Panc1 (cell line): ENCODE measurements around the gene SNPH. TPM values are rescaled to one million over a fixed set of nuclear protein-coding genes. Genes with fewer than 3 reads are reported as not detected.

Experiments
- ATAC-seq: fragments of 200-7000 bp; cut with Tn5 transposase; 2 replicates; pipeline ENCODE4 v1.9.1; 2020; ENCODE audit warnings: mild to moderate bottlenecking, moderate library complexity
- BruUV-seq: library from RNA; stranded (reverse); fragments of 400-500 nt; replicated peaks from 2 replicates; lab custom pipeline; 2021; lab: Mats Ljungman, UMichigan
- CTCF ChIA-PET: fragments of 300-600 bp; sonication (Branson Sonifier 250); formaldehyde crosslinking; loops from one replicate; lab custom pipeline; 2022; ENCODE audit warnings: antibody characterized with exemption; lab: Charles Lee
- POLR2A ChIA-PET: fragments of 300-600 bp; sonication (Branson Sonifier 250); formaldehyde crosslinking; loops from one replicate; lab custom pipeline; 2022; ENCODE audit warnings: antibody characterized with exemption; lab: Charles Lee
- DNase-seq: peaks from one replicate; pipeline ENCODE4 v3.0.0-alpha.2; 2010; ENCODE audit warnings: low read depth, low spot score
- H3K27ac ChIP-seq: 2 replicates; pipeline ENCODE4 v1.5.1; 2011; ENCODE audit warnings: mild to moderate bottlenecking, low read length, inconsistent platforms
- H3K27me3 ChIP-seq: fragments of 200-500 bp; sonication (Bioruptor generic); 2 replicates; pipeline ENCODE4 v1.6.0; 2014; ENCODE audit warnings: low read length, inconsistent platforms; ENCODE audit not compliant: control insufficient read depth, insufficient read depth
- H3K36me3 ChIP-seq: fragments of 200-500 bp; sonication (Bioruptor generic); 2 replicates; pipeline ENCODE4 v1.5.1; 2014; ENCODE audit warnings: inconsistent platforms, mild to moderate bottlenecking, low read length, moderate library complexity; ENCODE audit not compliant: control insufficient read depth, insufficient read depth
- H3K4me1 ChIP-seq: 2 replicates; pipeline ENCODE4 v1.5.1; 2011; ENCODE audit warnings: inconsistent platforms, mild to moderate bottlenecking, low read length, moderate library complexity; ENCODE audit not compliant: control insufficient read depth, insufficient read depth
- H3K4me3 ChIP-seq, 2 experiments: 2 replicates each; pipeline ENCODE4 v1.5.1; 2011 to 2012; ENCODE audit warnings: low read depth in 2 of 2, low read length in 2 of 2, mild to moderate bottlenecking in 2 of 2, inconsistent platforms in 1 of 2, moderate library complexity in 1 of 2
- H3K9me3 ChIP-seq: fragments of 200-500 bp; sonication (Bioruptor generic); 2 replicates; pipeline ENCODE4 v1.5.1; 2014; ENCODE audit warnings: low read depth, mild to moderate bottlenecking, inconsistent platforms, low read length, moderate library complexity; ENCODE audit not compliant: control insufficient read depth, insufficient read depth
- CTCF ChIP-seq: fragments of 450-650 bp; IDR thresholded peaks from 2 replicates; pipeline ENCODE4 v1.5.1; 2017; ENCODE audit warnings: mild to moderate bottlenecking
- POLR2AphosphoS5 ChIP-seq: IDR thresholded peaks from 2 replicates; pipeline ENCODE4 v1.6.1; 2012; ENCODE audit warnings: mild to moderate bottlenecking, low read depth, low read length, moderate library complexity
- REST ChIP-seq, 2 experiments: IDR thresholded peaks; 2 replicates each; pipeline ENCODE4 v1.6.1; 2011 to 2012; ENCODE audit warnings: low read depth in 2 of 2, control low read depth in 1 of 2, low read length in 1 of 2, mild to moderate bottlenecking in 1 of 2, moderate library complexity in 1 of 2; ENCODE audit not compliant: insufficient read depth in 1 of 2
- SIN3A ChIP-seq: IDR thresholded peaks from 2 replicates; pipeline ENCODE4 v1.6.1; 2012; ENCODE audit warnings: low read depth, mild to moderate bottlenecking, low read length, moderate library complexity, borderline replicate concordance; ENCODE audit not compliant: insufficient read depth
- TCF7L2 ChIP-seq: IDR thresholded peaks from 2 replicates; pipeline ENCODE4 v1.6.1; 2011; ENCODE audit warnings: mild to moderate bottlenecking, low read depth, low read length, inconsistent platforms
- in situ Hi-C: cut with HindIII; loops from 2 replicates; pipeline ENCODE4 v1.10.0; 2016; ENCODE audit warnings: low sequenced_read_pairs, low pct_unique_long_range_greater_than_20kb
- intact Hi-C: fragments of 100-400 bp; cut with micrococcal nuclease; formaldehyde crosslinking; loops from one replicate; pipeline ENCODE4 v1.10.0; 2022; ENCODE audit not compliant: unreplicated experiment
- total RNA-seq: library from RNA; stranded (reverse); gene quantifications from one replicate; pipeline ENCODE4 v1.2.1, GENCODE V29; 2021; ENCODE audit not compliant: unreplicated experiment

Gene SNPH
- total RNA-seq, 1 experiment from 2014 or later: 6.4 TPM

- TF ChIP-seq REST (IDR thresholded peaks at IDR 0.05; ENCODE audit: insufficient read depth in 1 of 2, low read depth in 2 of 2, low read length in 1 of 2): no peak
- no peak for TF ChIP-seq POLR2AphosphoS5
- no peak for TF ChIP-seq SIN3A
- TF ChIP-seq CTCF: no peak
- no peak for TF ChIP-seq TCF7L2
- H3K27ac ChIP-seq: no peak overlapping the region
- no peaks in the 10 kb centered on the region for H3K9me3 ChIP-seq
- BruUV-seq: no TSS peak
- in situ Hi-C loops (no loop called here), intact Hi-C loops (no loop called here)
- H3K4me3 ChIP-seq: no peak overlapping the region
- no peaks in the 10 kb centered on the region for H3K36me3 ChIP-seq
- ATAC-seq: no peak
- no peak for DNase-seq
- peaks cover 5% of the 10 kb centered on the region for H3K27me3 ChIP-seq
- CTCF ChIA-PET: no interaction called here
- POLR2A ChIA-PET: no interaction called here
- H3K4me1 ChIP-seq: peaks cover 7% of the 10 kb centered on the region; the same call in 1 of the 2 replicates
These were observed 2.2 kb upstream of the SNPH start for GRCh38 chr20:1263853-1264252.

GRCh38 chr20:1264727-1265126 lies 1.4 kb upstream of the SNPH start:
- H3K4me1 ChIP-seq: peaks cover 7% of the 10 kb centered on the region; the same call in 1 of the 2 replicates
- CTCF ChIA-PET: no interaction called here
- H3K4me3 ChIP-seq: no peak overlapping the region
- H3K27ac ChIP-seq: no peak overlapping the region
- no TSS peak for BruUV-seq
- TF ChIP-seq REST (IDR thresholded peaks at IDR 0.05; ENCODE audit: insufficient read depth in 1 of 2, low read depth in 2 of 2, low read length in 1 of 2) (no peak), SIN3A (no peak), TCF7L2 (no peak), POLR2AphosphoS5 (no peak), CTCF (no peak)
- DNase-seq: no peak
- POLR2A ChIA-PET: no interaction called here
- no peaks in the 10 kb centered on the region for H3K36me3 ChIP-seq
- intact Hi-C loops (no loop called here), in situ Hi-C loops (no loop called here)
- H3K27me3 ChIP-seq: peaks cover 5% of the 10 kb centered on the region
- H3K9me3 ChIP-seq: no peaks in the 10 kb centered on the region
- no peak for ATAC-seq
